Astrocyte (in vitro differentiated cells and primary cell): ENCODE measurements around the gene CIZ1. TPM values are rescaled to one million over a fixed set of nuclear protein-coding genes. Genes with fewer than 3 reads are reported as not detected.

Experiments used
- DNase-seq: peaks from one replicate; pipeline ENCODE4 v3.0.0-alpha.2; 2010; ENCODE audit warnings: low read depth
- FAIRE-seq: peaks from 2 replicates; lab custom pipeline; 2011; peaks lifted over from hg19 to GRCh38; lab: Jason Lieb, UNC
- H2AFZ ChIP-seq: 2 replicates; pipeline ENCODE4 v1.6.0; 2012; ENCODE audit warnings: low read depth, low read length, inconsistent platforms
- H3K27ac ChIP-seq: 2 replicates; pipeline ENCODE4 v1.5.1; 2011; ENCODE audit warnings: low read depth, low read length, inconsistent platforms
- H3K27me3 ChIP-seq: 2 replicates; pipeline ENCODE4 v1.6.0; 2011; ENCODE audit warnings: low read length, inconsistent platforms; ENCODE audit not compliant: insufficient read depth
- H3K36me3 ChIP-seq: 2 replicates; pipeline ENCODE4 v1.5.1; 2011; ENCODE audit warnings: low read length, inconsistent platforms; ENCODE audit not compliant: insufficient read depth
- H3K4me1 ChIP-seq: 2 replicates; pipeline ENCODE4 v1.5.1; 2011; ENCODE audit warnings: low read length, inconsistent platforms; ENCODE audit not compliant: insufficient read depth
- H3K4me2 ChIP-seq: 2 replicates; pipeline ENCODE4 v1.6.0; 2012; ENCODE audit warnings: low read length, inconsistent platforms
- H3K4me3 ChIP-seq: 2 replicates; pipeline ENCODE4 v1.5.1; 2011; ENCODE audit warnings: low read depth, mild to moderate bottlenecking, low read length, inconsistent platforms; ENCODE audit not compliant: insufficient read depth
- H3K79me2 ChIP-seq: 2 replicates; pipeline ENCODE4 v1.6.0; 2012; ENCODE audit warnings: mild to moderate bottlenecking, low read length, inconsistent platforms; ENCODE audit not compliant: insufficient read depth
- H3K9ac ChIP-seq: 2 replicates; pipeline ENCODE4 v1.6.0; 2012; ENCODE audit warnings: mild to moderate bottlenecking, low read length, inconsistent platforms
- H3K9me3 ChIP-seq: 2 replicates; pipeline ENCODE4 v1.5.1; 2012; ENCODE audit warnings: low read depth, mild to moderate bottlenecking, low read length, inconsistent platforms; ENCODE audit not compliant: insufficient read depth
- H4K20me1 ChIP-seq: 2 replicates; pipeline ENCODE4 v1.6.0; 2012; ENCODE audit warnings: low read length, inconsistent platforms; ENCODE audit not compliant: insufficient read depth
- H3K27ac Mint-ChIP-seq: one replicate; pipeline ENCODE4 v1.8.0; 2021; ENCODE audit warnings: mild to moderate bottlenecking, mixed read lengths; ENCODE audit not compliant: unreplicated experiment
- H3K27me3 Mint-ChIP-seq: one replicate; pipeline ENCODE4 v1.8.0; 2021; ENCODE audit warnings: low read depth, mixed read lengths; ENCODE audit not compliant: unreplicated experiment
- H3K36me3 Mint-ChIP-seq: one replicate; pipeline ENCODE4 v1.8.0; 2021; ENCODE audit warnings: low read depth, mixed read lengths; ENCODE audit not compliant: unreplicated experiment
- H3K4me1 Mint-ChIP-seq: one replicate; pipeline ENCODE4 v1.8.0; 2021; ENCODE audit warnings: low read depth, mixed read lengths; ENCODE audit not compliant: unreplicated experiment
- H3K4me3 Mint-ChIP-seq: one replicate; pipeline ENCODE4 v1.8.0; 2021; ENCODE audit warnings: mild to moderate bottlenecking, moderate library complexity, mixed read lengths; ENCODE audit not compliant: unreplicated experiment
- H3K9me3 Mint-ChIP-seq: one replicate; pipeline ENCODE4 v1.8.0; 2021; ENCODE audit warnings: mild to moderate bottlenecking, mixed read lengths; ENCODE audit not compliant: unreplicated experiment
- EZH2 ChIP-seq: IDR thresholded peaks from 2 replicates; pipeline ENCODE4 v1.6.1; 2012; ENCODE audit warnings: mild to moderate bottlenecking, low read length, inconsistent platforms; ENCODE audit not compliant: insufficient read depth
- total RNA-seq: library from RNA; stranded (reverse); gene quantifications from 2 replicates; pipeline ENCODE4 v1.2.1, GENCODE V29; 2021
- TF ChIP-seq, protein P1 (sequence below): IDR thresholded peaks from 2 replicates; pipeline ENCODE4 v1.5.1; 2011; ENCODE audit warnings: low read depth, mild to moderate bottlenecking, inconsistent platforms, low read length, moderate library complexity; ENCODE audit not compliant: insufficient read depth

Gene CIZ1
- total RNA-seq, 1 donor from 2014 or later, result 117 TPM

DNA sequence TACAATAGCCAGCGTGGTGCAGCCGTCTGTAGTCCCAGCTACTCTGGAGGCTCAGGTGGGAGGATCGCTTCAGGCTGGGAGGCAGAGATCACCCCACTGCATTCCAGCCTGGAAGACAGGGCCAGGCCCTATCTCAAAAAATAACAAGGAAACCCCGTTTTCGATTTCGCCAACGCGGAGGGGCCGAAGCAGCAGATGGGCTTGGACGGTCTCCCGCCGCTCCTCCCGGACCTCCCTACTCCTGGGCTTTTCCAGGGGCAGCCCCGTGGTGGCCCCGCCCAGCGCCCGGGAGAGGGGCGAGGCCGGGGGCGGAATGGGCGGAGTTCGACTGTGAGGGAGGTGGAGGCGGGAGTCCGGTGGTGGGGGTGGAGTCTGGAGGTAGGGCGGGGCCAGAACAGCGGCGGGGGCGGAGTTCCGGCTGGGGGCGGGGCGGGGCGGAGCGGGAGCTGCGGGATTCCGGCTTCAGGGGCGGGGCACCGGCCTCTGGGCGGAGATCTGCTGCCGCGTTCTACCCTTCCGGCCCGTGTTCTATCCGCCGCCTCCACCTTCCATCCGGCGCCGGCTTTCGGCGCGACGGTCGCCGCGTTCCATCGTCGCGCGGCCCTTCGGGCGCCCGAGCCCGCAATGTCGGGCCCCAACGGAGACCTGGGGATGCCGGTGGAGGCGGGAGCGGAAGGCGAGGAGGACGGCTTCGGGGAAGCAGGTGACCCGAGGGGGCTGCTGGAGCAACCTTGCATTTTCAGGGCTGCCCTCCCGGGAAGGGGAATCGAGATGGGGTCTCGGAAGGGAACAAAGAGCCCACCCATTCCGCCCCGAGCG, 31.4 kb downstream of the CIZ1 start, which contains the start of gene BBLN:
BBLN (plus strand) TSS at position 482 of the 819 bp plus-strand sequence; CDS start at position 625, 143 bp downstream.
- Histone ChIP-seq H3K9me3 (no peaks in the 10 kb centered on the region), H3K27ac (peak within 1 kb of the TSS; percentile 63), H3K27me3 (no peaks in the 10 kb centered on the region), H3K4me2 (peak within 1 kb of the TSS; percentile 100), H3K4me3 (peak within 1 kb of the TSS; percentile 93), H3K4me1 (peaks cover 13% of the 10 kb centered on the region), H2AFZ (peak within 1 kb of the TSS; percentile 89), H3K79me2 (peaks cover 23% of the 10 kb centered on the region), H4K20me1 (peaks cover 37% of the 10 kb centered on the region), H3K36me3 (peaks cover 11% of the 10 kb centered on the region), H3K9ac (peak within 1 kb of the TSS; percentile 92)
- H3K27me3 Mint-ChIP-seq, result peaks cover 1% of the 10 kb centered on the region
- H3K4me1 Mint-ChIP-seq, result peaks cover 2% of the 10 kb centered on the region
- TF ChIP-seq, protein P1, sequence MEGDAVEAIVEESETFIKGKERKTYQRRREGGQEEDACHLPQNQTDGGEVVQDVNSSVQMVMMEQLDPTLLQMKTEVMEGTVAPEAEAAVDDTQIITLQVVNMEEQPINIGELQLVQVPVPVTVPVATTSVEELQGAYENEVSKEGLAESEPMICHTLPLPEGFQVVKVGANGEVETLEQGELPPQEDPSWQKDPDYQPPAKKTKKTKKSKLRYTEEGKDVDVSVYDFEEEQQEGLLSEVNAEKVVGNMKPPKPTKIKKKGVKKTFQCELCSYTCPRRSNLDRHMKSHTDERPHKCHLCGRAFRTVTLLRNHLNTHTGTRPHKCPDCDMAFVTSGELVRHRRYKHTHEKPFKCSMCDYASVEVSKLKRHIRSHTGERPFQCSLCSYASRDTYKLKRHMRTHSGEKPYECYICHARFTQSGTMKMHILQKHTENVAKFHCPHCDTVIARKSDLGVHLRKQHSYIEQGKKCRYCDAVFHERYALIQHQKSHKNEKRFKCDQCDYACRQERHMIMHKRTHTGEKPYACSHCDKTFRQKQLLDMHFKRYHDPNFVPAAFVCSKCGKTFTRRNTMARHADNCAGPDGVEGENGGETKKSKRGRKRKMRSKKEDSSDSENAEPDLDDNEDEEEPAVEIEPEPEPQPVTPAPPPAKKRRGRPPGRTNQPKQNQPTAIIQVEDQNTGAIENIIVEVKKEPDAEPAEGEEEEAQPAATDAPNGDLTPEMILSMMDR, result no peak
- no peak for TF ChIP-seq EZH2
- peak; percentile 60 for DNase-seq
- FAIRE-seq, result no peak
- peak within 1 kb of the TSS; percentile 81 for H3K4me3 Mint-ChIP-seq
- peaks cover 17% of the 10 kb centered on the region for H3K36me3 Mint-ChIP-seq
- H3K9me3 Mint-ChIP-seq, result no peaks in the 10 kb centered on the region
- H3K27ac Mint-ChIP-seq, result no peak within 1 kb of the TSS

DNA sequence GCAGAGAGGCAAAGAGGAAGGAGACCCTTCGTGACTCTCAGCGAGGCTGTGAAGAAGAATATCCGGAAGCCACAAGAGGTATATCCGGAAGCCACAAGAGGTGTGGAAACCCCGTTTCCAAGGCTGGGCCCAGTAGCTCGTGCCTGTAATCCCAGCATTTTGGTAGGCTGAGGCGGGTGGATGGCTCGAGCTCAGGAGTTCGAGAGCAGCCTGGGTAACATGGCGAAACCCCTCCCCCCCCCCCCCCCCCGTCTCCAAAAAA, 31.9 kb downstream of the CIZ1 start:
- H3K27ac ChIP-seq, result peak overlapping the region; percentile 38
- FAIRE-seq, result no peak

More for the DNA sequence above, 31.9 kb downstream of the CIZ1 start:
- H3K4me1 ChIP-seq, result peaks cover 13% of the 10 kb centered on the region
- Mint-ChIP-seq H3K4me1 (peaks cover 1% of the 10 kb centered on the region), H3K9me3 (no peaks in the 10 kb centered on the region), H3K4me3 (peak overlapping the region; percentile 72), H3K27ac (no peak overlapping the region), H3K36me3 (peaks cover 14% of the 10 kb centered on the region), H3K27me3 (peaks cover 1% of the 10 kb centered on the region)
- peaks cover 10% of the 10 kb centered on the region for H3K36me3 ChIP-seq
- H2AFZ ChIP-seq, result peak overlapping the region; percentile 89
- H3K27me3 ChIP-seq, result no peaks in the 10 kb centered on the region
- H4K20me1 ChIP-seq, result peaks cover 34% of the 10 kb centered on the region
- peaks cover 23% of the 10 kb centered on the region for H3K79me2 ChIP-seq
- DNase-seq, result no peak
- H3K9me3 ChIP-seq, result no peaks in the 10 kb centered on the region
- H3K4me3 ChIP-seq, result peak overlapping the region; percentile 59
- H3K4me2 ChIP-seq, result peak overlapping the region; percentile 100
- peak overlapping the region; percentile 73 for H3K9ac ChIP-seq
- TF ChIP-seq, protein P1, result no peak
- no peak for TF ChIP-seq EZH2
